ENCODE data around the gene CDH4. TPM values are rescaled to one million over a fixed set of nuclear protein-coding genes. Genes with fewer than 3 reads are reported as not detected.

The CDH4 gene
- total RNA-seq, 1 experiment from 2014 or later, result not detected

- no peak overlapping the region for H3K27ac ChIP-seq
- ChIA-PET CTCF (no interaction called here), POLR2A (ENCODE audit: unreplicated experiment) (no interaction called here)
- H3K4me1 ChIP-seq (replicated peaks; ENCODE audit: insufficient read depth), result no peaks in the 10 kb centered on the region
- no peak overlapping the region for H3K4me3 ChIP-seq
- DNase-seq, result no peak
- BruUV-seq (replicated peaks), result no TSS peak
- no peaks in the 10 kb centered on the region for H3K9me3 ChIP-seq (ENCODE audit: insufficient read depth, low read depth)
- no peak overlapping the region for H2AFZ ChIP-seq
- H3K36me3 ChIP-seq (ENCODE audit: low read depth), result no peaks in the 10 kb centered on the region
- H3K9me2 ChIP-seq (ENCODE audit: insufficient read depth), result no peaks in the 10 kb centered on the region
- no peak overlapping the region for H3K4me2 ChIP-seq
- intact Hi-C loops (cut with micrococcal nuclease; ENCODE audit: unreplicated experiment), result no loop called here
- no peak for TF ChIP-seq CTCF (conservative IDR thresholded peaks at IDR 0.05)
- no peak for TF ChIP-seq EZH2 (IDR thresholded peaks at IDR 0.05; ENCODE audit: low read depth)
- no peaks in the 10 kb centered on the region for H3K79me2 ChIP-seq (ENCODE audit: low read depth)
- no peaks in the 10 kb centered on the region for H3F3A ChIP-seq (ENCODE audit: insufficient read depth, low read depth)
- H4K20me1 ChIP-seq (ENCODE audit: insufficient read depth), result no peaks in the 10 kb centered on the region
- H3K27me3 ChIP-seq (ENCODE audit: insufficient read depth, low read depth), result peaks cover 100% of the 10 kb centered on the region
Measured at GRCh38 chr20:61880706-61881105, 628.6 kb downstream of the CDH4 start.

GRCh38 chr20:61881416-61881815 lies 629.4 kb downstream of the CDH4 start:
- H3K36me3 ChIP-seq (ENCODE audit: low read depth), result no peaks in the 10 kb centered on the region
- no TSS peak for BruUV-seq (replicated peaks)
- no peaks in the 10 kb centered on the region for H3F3A ChIP-seq (ENCODE audit: insufficient read depth, low read depth)
- no peak overlapping the region for H3K27ac ChIP-seq
- ChIA-PET POLR2A (ENCODE audit: unreplicated experiment) (no interaction called here), CTCF (no interaction called here)
- no peak overlapping the region for H3K4me2 ChIP-seq
- no peak overlapping the region for H3K4me3 ChIP-seq
- peaks cover 100% of the 10 kb centered on the region for H3K27me3 ChIP-seq (ENCODE audit: insufficient read depth, low read depth)
- intact Hi-C loops (cut with micrococcal nuclease; ENCODE audit: unreplicated experiment), result no loop called here
- no peaks in the 10 kb centered on the region for H3K79me2 ChIP-seq (ENCODE audit: low read depth)
- no peaks in the 10 kb centered on the region for H3K4me1 ChIP-seq (replicated peaks; ENCODE audit: insufficient read depth)
- DNase-seq, result no peak
- H3K9me2 ChIP-seq (ENCODE audit: insufficient read depth), result no peaks in the 10 kb centered on the region
- TF ChIP-seq EZH2 (IDR thresholded peaks at IDR 0.05; ENCODE audit: low read depth), result no peak
- TF ChIP-seq CTCF (conservative IDR thresholded peaks at IDR 0.05), result no peak
- H2AFZ ChIP-seq, result no peak overlapping the region
- H4K20me1 ChIP-seq (ENCODE audit: insufficient read depth), result no peaks in the 10 kb centered on the region
- no peaks in the 10 kb centered on the region for H3K9me3 ChIP-seq (ENCODE audit: insufficient read depth, low read depth)

- H3K4me2 ChIP-seq, result no peak overlapping the region
- no peaks in the 10 kb centered on the region for H3F3A ChIP-seq (ENCODE audit: insufficient read depth, low read depth)
- TF ChIP-seq CTCF (conservative IDR thresholded peaks at IDR 0.05) (no peak), EZH2 (IDR thresholded peaks at IDR 0.05; ENCODE audit: low read depth) (no peak)
- H3K4me3 ChIP-seq, result no peak overlapping the region
- no peaks in the 10 kb centered on the region for H3K36me3 ChIP-seq (ENCODE audit: low read depth)
- no peaks in the 10 kb centered on the region for H3K79me2 ChIP-seq (ENCODE audit: low read depth)
- no peaks in the 10 kb centered on the region for H4K20me1 ChIP-seq (ENCODE audit: insufficient read depth)
- POLR2A ChIA-PET (ENCODE audit: unreplicated experiment), result no interaction called here
- no peak overlapping the region for H3K27ac ChIP-seq
- BruUV-seq (replicated peaks), result no TSS peak
- peaks cover 100% of the 10 kb centered on the region for H3K27me3 ChIP-seq (ENCODE audit: insufficient read depth, low read depth)
- CTCF ChIA-PET, result no interaction called here
- H2AFZ ChIP-seq, result no peak overlapping the region
- intact Hi-C loops (cut with micrococcal nuclease; ENCODE audit: unreplicated experiment), result no loop called here
- DNase-seq, result no peak
- no peaks in the 10 kb centered on the region for H3K9me3 ChIP-seq (ENCODE audit: insufficient read depth, low read depth)
- H3K4me1 ChIP-seq (replicated peaks; ENCODE audit: insufficient read depth), result no peaks in the 10 kb centered on the region
- no peaks in the 10 kb centered on the region for H3K9me2 ChIP-seq (ENCODE audit: insufficient read depth)
Measured at GRCh38 chr20:61881861-61882260, 629.8 kb downstream of the CDH4 start.
